ENCODE measurements around the gene LRRIQ4.

LRRIQ4 gene

GRCh38 chr3:169811631-169812331 lies 889 bp upstream of the LRRIQ4 start:
- DNase-seq: no peak

GRCh38 chr3:169813278-169813677 lies 608 bp downstream of the LRRIQ4 start:
- DNase-seq: no peak

- peak; percentile 76 for DNase-seq
Observed at GRCh38 chr3:169813757-169814517, 1.3 kb downstream of the LRRIQ4 start.

- no peak for DNase-seq
Observed at GRCh38 chr3:169815590-169816150, 3.0 kb downstream of the LRRIQ4 start.

- DNase-seq: no peak
Observed at GRCh38 chr3:169818316-169818715, 5.6 kb downstream of the LRRIQ4 start.

- DNase-seq: no peak
Observed at GRCh38 chr3:169822091-169822490, 9.4 kb downstream of the LRRIQ4 start.

- DNase-seq: no peak
Observed at GRCh38 chr3:169822540-169822939, 9.9 kb downstream of the LRRIQ4 start.

- DNase-seq: no peak
Observed at GRCh38 chr3:169822983-169823382, 10.3 kb downstream of the LRRIQ4 start.

GRCh38 chr3:169825316-169825715 lies 12.6 kb downstream of the LRRIQ4 start:
- no peak for DNase-seq

GRCh38 chr3:169827712-169828111 lies 15.0 kb downstream of the LRRIQ4 start:
- DNase-seq: no peak

GRCh38 chr3:169835533-169835932 lies 22.9 kb downstream of the LRRIQ4 start:
- no peak for DNase-seq

- DNase-seq: no peak
Observed at GRCh38 chr3:169836078-169836941, 23.6 kb downstream of the LRRIQ4 start.

- no peak for DNase-seq
Observed at GRCh38 chr3:169836942-169837275, 24.2 kb downstream of the LRRIQ4 start.

- no peak for DNase-seq
Observed at GRCh38 chr3:169838511-169839030, 25.9 kb downstream of the LRRIQ4 start.

- no peak for DNase-seq
Observed at GRCh38 chr3:169841171-169841570, 28.5 kb downstream of the LRRIQ4 start.

GRCh38 chr3:169842960-169843359 lies 30.3 kb downstream of the LRRIQ4 start:
- DNase-seq: no peak

GRCh38 chr3:169846458-169847193 lies 34.0 kb downstream of the LRRIQ4 start:
- no peak for DNase-seq

- DNase-seq: no peak
Observed at GRCh38 chr3:169847896-169848295, 35.2 kb downstream of the LRRIQ4 start.

- DNase-seq: no peak
Observed at GRCh38 chr3:169848741-169849140, 36.1 kb downstream of the LRRIQ4 start.

GRCh38 chr3:169850618-169851017 lies 37.9 kb downstream of the LRRIQ4 start:
- DNase-seq: no peak

- no peak for DNase-seq
Observed at GRCh38 chr3:169855514-169855913, 42.8 kb downstream of the LRRIQ4 start.

- DNase-seq: no peak
Observed at GRCh38 chr3:169857811-169858210, 45.1 kb downstream of the LRRIQ4 start.

Data from activated naive CD4-positive, alpha-beta T cell treated with anti-CD3 and anti-CD28 coated beads, Interleukin-2, amount 50 U/mL, for 16 hours (primary cell).